Duodenal mucosa (tissue), 2 donors: ENCODE data around the gene MOB4.
"Not testable (repeated sequence)": the region's sequence is repeated elsewhere in the genome, so short reads cannot be mapped to it uniquely, and the experiment has no call there.

Experiments used
- H3K27ac ChIP-seq: one replicate; pipeline ENCODE4 v1.7.0; 2013; ENCODE audit warnings: low read depth, low read length
- H3K27me3 ChIP-seq, 2 donors: one replicate each; pipeline ENCODE4 v1.7.0; 2013; ENCODE audit warnings: low read length in 2 of 2, control low read depth in 1 of 2; ENCODE audit not compliant: insufficient read depth in 2 of 2, control insufficient read depth in 1 of 2
- H3K36me3 ChIP-seq, 2 donors: one replicate each; pipeline ENCODE4 v1.7.0; 2013; ENCODE audit warnings: low read length in 2 of 2, control low read depth in 1 of 2; ENCODE audit not compliant: insufficient read depth in 2 of 2, control insufficient read depth in 1 of 2
- H3K4me1 ChIP-seq, 2 donors: one replicate each; pipeline ENCODE4 v1.7.0; 2013; ENCODE audit warnings: low read length in 2 of 2, control low read depth in 1 of 2; ENCODE audit not compliant: insufficient read depth in 2 of 2, control insufficient read depth in 1 of 2
- H3K4me3 ChIP-seq, 2 donors: one replicate each; pipeline ENCODE4 v1.7.0; 2013; ENCODE audit warnings: low read length in 2 of 2, low read depth in 1 of 2
- H3K9ac ChIP-seq, 2 donors: one replicate each; pipeline ENCODE4 v1.7.0; 2013; ENCODE audit warnings: low read length in 2 of 2, low read depth in 1 of 2
- H3K9me3 ChIP-seq, 2 donors: one replicate each; pipeline ENCODE4 v1.7.0; 2013; ENCODE audit warnings: low read length in 2 of 2, control low read depth in 1 of 2; ENCODE audit not compliant: control insufficient read depth in 1 of 2

MOB4 gene

DNA sequence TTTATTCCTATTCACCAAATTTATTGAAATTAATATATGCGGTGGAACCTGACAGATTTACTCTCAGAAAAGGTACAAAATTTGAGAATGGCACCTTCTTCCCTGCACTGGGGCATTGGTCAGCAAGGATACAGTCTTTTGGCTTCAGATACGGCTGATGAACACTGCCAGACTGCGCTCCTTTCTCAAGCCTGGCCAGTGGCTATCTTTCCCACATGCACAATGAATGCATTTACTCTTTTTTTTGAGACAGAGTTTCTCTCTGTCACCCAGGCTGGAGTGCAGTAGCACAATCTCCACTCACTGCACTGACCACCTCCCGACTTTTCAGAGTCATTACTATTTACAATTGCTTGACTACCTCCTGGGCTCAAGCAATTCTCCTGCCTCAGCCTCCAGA, 61.6 kb downstream of the MOB4 start:
- Histone ChIP-seq H3K9ac (no peak overlapping the region), H3K9me3 (peaks cover 7 to 8% of the 10 kb centered on the region in 2 donors), H3K4me1 (no peaks in the 10 kb centered on the region), H3K36me3 (no peaks in the 10 kb centered on the region), H3K4me3 (no peak overlapping the region), H3K27ac (no peak overlapping the region), H3K27me3 (no peaks in the 10 kb centered on the region)

DNA sequence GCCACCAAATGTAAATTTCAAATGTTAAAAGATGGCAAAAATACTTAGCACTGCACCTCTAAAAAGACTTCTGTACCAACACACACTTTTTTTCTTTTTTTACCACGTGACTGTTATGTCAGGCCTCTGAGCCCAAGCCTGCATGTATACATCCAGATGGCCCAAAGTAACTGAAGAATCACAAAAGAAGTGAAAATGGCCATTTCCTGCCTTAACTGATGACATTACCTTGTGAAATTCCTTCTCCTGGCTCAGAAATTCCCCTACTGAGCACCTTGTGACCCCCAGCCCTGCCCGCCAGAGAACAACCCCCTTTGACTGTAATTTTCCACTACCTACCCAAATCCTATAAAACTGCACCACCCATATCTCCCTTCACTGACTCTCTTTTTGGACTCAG, 62.4 kb downstream of the MOB4 start:
- not testable (repeated sequence) for H3K9me3 ChIP-seq, H3K4me1 ChIP-seq, H3K9ac ChIP-seq, H3K4me3 ChIP-seq, H3K36me3 ChIP-seq, H3K27me3 ChIP-seq, H3K27ac ChIP-seq

DNA sequence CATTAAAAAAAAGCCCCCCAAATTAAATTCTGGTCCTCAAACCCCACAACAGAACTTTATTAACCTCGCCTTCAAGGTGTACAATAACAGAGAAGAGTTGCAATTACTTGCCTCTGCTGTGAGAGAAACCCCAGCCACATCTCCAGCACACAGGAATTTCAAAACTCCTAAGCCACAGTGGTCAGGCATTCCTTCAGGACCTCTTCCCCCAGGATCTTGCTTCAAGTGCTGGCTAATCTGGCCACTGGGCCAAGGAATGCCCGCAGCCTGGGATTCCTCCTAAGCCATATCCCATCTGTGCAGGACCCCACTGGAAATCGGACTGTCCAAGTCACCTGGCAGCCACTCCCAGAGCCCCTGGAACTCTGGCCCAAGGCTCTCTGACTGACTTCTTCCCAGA, 64.3 kb downstream of the MOB4 start:
- H3K9me3 ChIP-seq, H3K9ac ChIP-seq, H3K36me3 ChIP-seq, H3K4me3 ChIP-seq, H3K27me3 ChIP-seq, H3K4me1 ChIP-seq, H3K27ac ChIP-seq: not testable (repeated sequence)

DNA sequence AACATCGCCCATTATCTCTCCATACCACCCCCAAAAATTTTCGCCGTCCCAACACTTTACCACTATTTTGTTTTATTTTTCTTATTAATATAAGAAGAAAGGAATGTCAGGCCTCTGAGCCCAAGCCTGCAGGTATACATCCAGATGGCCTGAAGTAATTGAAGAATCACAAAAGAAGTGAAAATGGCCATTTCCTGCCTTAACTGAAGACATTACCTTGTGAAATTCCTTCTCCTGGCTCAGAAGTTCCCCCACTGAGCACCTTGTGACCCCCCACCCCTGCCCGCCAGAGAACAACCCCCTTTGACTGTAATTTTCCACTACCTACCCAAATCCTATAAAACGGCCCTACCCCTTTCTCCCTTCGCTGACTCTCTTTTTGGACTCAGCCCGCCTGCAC, 71.4 kb downstream of the MOB4 start:
- not testable (repeated sequence) for H3K27me3 ChIP-seq, H3K36me3 ChIP-seq, H3K9me3 ChIP-seq, H3K4me1 ChIP-seq, H3K9ac ChIP-seq, H3K4me3 ChIP-seq, H3K27ac ChIP-seq

DNA sequence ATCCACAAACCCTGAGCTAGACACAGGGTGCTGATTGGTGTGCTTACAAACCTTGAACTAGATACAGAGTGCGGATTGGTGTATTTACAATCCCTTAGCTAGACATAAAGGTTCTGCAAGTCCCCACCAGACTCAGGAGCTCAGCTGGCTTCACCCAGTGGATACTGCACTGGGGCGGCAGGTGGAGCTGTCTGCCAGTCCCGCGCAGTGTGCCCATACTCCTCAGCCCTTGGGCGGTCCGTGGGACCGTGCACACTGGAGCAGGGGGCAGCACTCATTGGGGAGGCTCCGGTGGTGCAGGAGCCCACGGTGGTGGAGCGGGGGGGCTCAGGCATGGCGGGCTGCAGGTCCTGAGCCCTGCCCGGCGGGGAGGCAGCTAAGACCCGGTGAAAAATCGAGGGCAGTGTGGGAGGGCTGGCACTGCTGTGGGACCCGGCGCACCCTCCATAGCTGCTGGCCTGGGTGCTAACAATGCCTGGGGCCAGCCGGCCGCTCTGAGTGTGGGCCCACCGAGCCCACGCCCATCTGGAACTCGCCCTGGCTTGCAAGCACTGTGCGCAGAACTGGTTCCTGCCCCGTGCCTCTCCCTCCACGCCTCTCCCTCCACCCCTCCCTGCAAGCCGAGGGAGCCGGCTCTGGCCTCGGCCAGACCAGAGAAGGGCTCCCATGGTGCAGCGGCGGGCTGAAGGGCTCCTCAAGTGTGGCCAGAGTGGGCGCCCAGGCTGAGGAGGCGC, 75.6 kb downstream of the MOB4 start:
- Histone ChIP-seq H3K4me1 (no peaks in the 10 kb centered on the region), H3K27me3 (no peaks in the 10 kb centered on the region), H3K9ac (no peak overlapping the region), H3K27ac (no peak overlapping the region), H3K4me3 (no peak overlapping the region), H3K36me3 (no peaks in the 10 kb centered on the region), H3K9me3 (no peaks in the 10 kb centered on the region)

DNA sequence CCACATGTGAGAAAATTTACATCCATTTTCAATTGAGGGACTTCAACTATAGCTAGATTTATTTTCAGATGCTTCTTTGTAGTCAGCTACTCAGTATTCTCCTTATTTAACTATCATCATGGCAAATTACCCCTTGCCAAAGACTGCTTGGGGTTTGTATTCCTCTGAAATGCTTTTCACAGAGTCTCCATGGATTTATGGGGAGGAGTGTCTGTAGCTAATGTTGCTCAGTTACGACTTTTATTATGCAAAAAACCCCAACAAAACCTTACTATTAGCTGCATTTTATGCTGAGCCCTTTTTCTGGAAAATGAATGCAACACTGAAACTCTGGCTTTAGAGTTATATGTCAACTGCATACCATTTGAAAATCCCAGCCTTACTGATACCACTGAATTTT, 80.9 kb downstream of the MOB4 start:
- Histone ChIP-seq H3K27me3 (no peaks in the 10 kb centered on the region), H3K4me1 (no peaks in the 10 kb centered on the region), H3K27ac (no peak overlapping the region), H3K36me3 (no peaks in the 10 kb centered on the region), H3K9ac (no peak overlapping the region), H3K4me3 (no peak overlapping the region), H3K9me3 (no peaks in the 10 kb centered on the region)

DNA sequence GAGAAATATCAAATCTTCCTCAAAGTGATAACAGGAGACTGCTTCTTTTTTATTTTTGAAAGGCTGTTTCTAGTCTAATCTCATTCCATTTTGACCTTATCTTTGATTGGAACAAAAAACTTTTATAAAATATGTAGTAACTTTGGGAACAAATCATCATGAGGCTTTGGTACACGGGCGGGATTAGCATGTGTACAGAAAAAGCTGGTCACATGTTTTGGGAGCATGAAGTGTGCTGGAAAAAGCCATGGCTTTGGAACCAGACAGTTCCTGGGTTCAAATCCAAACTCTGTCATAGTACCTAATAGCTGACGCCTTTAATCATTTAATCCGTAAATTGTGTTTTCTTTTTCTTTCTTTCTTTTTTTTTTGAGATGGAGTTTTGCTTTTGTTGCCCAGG, 81.3 kb downstream of the MOB4 start:
- Histone ChIP-seq H3K36me3 (no peaks in the 10 kb centered on the region), H3K4me3 (no peak overlapping the region), H3K27me3 (no peaks in the 10 kb centered on the region), H3K4me1 (no peaks in the 10 kb centered on the region), H3K27ac (no peak overlapping the region), H3K9ac (no peak overlapping the region), H3K9me3 (no peaks in the 10 kb centered on the region)

DNA sequence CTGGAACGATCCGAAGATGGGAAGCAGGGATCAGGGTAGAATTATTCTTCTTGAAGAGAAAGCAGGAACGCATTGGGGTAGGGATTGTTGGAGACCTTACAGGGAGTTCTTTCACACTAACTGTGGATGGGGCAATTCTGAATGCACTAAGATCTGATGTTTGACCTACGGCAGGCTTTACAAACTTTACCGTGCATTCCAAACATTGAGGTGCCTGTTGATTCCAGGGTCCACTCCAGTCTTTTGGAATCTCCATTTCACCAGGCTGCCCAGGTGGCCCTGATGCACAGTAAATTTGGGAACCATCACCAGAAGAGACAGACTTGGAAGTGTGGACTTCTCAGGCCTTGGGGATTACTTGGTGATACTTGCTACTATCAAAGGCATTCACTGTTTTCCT, 82.6 kb downstream of the MOB4 start:
- Histone ChIP-seq H3K27ac (no peak overlapping the region), H3K9ac (no peak overlapping the region), H3K27me3 (no peaks in the 10 kb centered on the region), H3K9me3 (no peaks in the 10 kb centered on the region), H3K4me1 (no peaks in the 10 kb centered on the region), H3K36me3 (no peaks in the 10 kb centered on the region), H3K4me3 (no peak overlapping the region)

DNA sequence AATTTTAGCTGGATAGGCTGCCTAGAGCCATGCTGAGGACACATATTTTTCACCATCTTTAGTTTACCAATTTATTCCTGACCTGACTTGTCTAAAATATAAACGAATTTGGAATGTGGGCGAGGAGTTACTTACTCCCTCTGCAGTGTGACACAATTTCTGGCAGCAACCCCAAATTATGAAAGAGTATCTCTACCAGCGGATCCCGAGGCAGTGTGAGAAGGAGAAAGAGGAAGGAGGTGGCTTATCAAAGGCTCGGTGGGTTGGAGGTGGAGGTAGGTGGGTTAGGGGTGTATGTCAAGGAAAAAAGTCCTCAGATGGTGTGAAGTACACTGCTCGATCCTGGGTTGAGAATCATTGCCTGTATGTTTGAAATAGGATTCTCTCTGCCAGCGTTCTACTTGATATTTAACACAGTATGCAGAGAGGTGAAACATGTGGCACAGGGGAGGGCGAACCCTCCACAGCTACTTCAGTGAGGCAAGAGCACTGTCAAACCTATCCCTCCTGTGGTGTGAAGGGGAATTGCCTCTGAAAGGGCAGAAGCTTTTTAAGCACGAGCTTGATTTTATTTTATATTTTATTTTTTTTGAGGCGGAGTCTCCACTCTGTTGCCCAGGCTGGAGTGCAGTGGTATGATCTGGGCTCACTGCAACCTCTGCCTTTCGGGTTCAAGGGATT, 83.6 kb downstream of the MOB4 start:
- no peaks in the 10 kb centered on the region for H3K4me1 ChIP-seq
- H3K9ac ChIP-seq = no peak overlapping the region
- no peak overlapping the region for H3K27ac ChIP-seq
- no peak overlapping the region for H3K4me3 ChIP-seq
- H3K9me3 ChIP-seq = no peaks in the 10 kb centered on the region
- H3K36me3 ChIP-seq = no peaks in the 10 kb centered on the region
- H3K27me3 ChIP-seq = no peaks in the 10 kb centered on the region

DNA sequence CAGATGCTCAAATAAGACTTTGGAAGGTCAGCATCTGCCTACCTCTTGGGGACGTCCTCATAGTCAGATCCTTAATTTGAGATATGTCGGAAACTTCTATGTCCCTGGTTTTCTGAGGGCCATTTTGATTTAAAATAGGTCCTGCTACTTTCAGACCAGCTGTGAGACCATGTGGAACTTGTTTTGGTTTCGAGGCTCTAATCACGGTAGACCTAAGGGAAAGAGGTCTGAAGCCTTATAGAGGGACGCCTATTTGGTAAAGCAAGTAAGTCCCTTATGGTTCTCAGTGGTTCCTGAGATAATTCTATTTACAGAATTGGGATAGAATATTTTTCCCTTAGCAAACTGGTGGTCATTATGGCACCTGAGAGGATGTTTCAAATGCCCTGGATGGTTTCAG, 84.4 kb downstream of the MOB4 start:
- H3K9me3 ChIP-seq = no peaks in the 10 kb centered on the region
- H3K27ac ChIP-seq = no peak overlapping the region

More for the DNA sequence above, 84.4 kb downstream of the MOB4 start:
- no peaks in the 10 kb centered on the region for H3K36me3 ChIP-seq
- no peak overlapping the region for H3K4me3 ChIP-seq
- no peaks in the 10 kb centered on the region for H3K27me3 ChIP-seq
- H3K4me1 ChIP-seq = no peaks in the 10 kb centered on the region
- no peak overlapping the region for H3K9ac ChIP-seq
